Left forelimb (tissue), 1 donor: ENCODE data around the gene POU5F2.

Experiments used
- DNase-seq: peaks from one replicate; pipeline ENCODE4 v3.0.0-alpha.2; 2018; ENCODE audit warnings: low spot score

POU5F2 gene

GRCh38 chr5:93741136-93741811 lies at the start of gene POU5F2:
Gene POU5F2 (minus strand): TSS chr5:93741600. CDS start chr5:93741563, 37 bp downstream.
- no peak for DNase-seq

- DNase-seq: no peak
Observed at GRCh38 chr5:93790401-93790800, 49.0 kb upstream of the POU5F2 start.

GRCh38 chr5:93789173-93790067 lies 48.0 kb upstream of the POU5F2 start:
- DNase-seq: no peak

- DNase-seq: no peak
Observed at GRCh38 chr5:93787598-93787997, 46.2 kb upstream of the POU5F2 start.

GRCh38 chr5:93785475-93785874 lies 44.1 kb upstream of the POU5F2 start:
- DNase-seq: no peak

- DNase-seq: no peak
Observed at GRCh38 chr5:93782978-93783377, 41.6 kb upstream of the POU5F2 start.

- DNase-seq: no peak
Observed at GRCh38 chr5:93777620-93778019, 36.2 kb upstream of the POU5F2 start.

- DNase-seq: no peak
Observed at GRCh38 chr5:93756372-93756771, 15.0 kb upstream of the POU5F2 start.

- no peak for DNase-seq
Observed at GRCh38 chr5:93755716-93756115, 14.3 kb upstream of the POU5F2 start.

GRCh38 chr5:93748875-93749397 lies 7.5 kb upstream of the POU5F2 start:
- no peak for DNase-seq

- no peak for DNase-seq
Observed at GRCh38 chr5:93746406-93747056, 5.1 kb upstream of the POU5F2 start.

- no peak for DNase-seq
Observed at GRCh38 chr5:93736284-93736683, 5.1 kb downstream of the POU5F2 start.

GRCh38 chr5:93735378-93735777 lies 6.0 kb downstream of the POU5F2 start:
- DNase-seq: no peak

- DNase-seq: no peak
Observed at GRCh38 chr5:93731987-93732386, 9.4 kb downstream of the POU5F2 start.

GRCh38 chr5:93726595-93726994 lies 14.8 kb downstream of the POU5F2 start:
- DNase-seq: no peak

GRCh38 chr5:93724791-93725190 lies 16.6 kb downstream of the POU5F2 start:
- no peak for DNase-seq

GRCh38 chr5:93723681-93724080 lies 17.7 kb downstream of the POU5F2 start:
- no peak for DNase-seq

- DNase-seq: no peak
Observed at GRCh38 chr5:93723005-93723404, 18.4 kb downstream of the POU5F2 start.

GRCh38 chr5:93722588-93722987 lies 18.8 kb downstream of the POU5F2 start:
- DNase-seq: no peak

GRCh38 chr5:93721511-93721910 lies 19.9 kb downstream of the POU5F2 start:
- no peak for DNase-seq

GRCh38 chr5:93721071-93721470 lies 20.3 kb downstream of the POU5F2 start:
- DNase-seq: no peak

- no peak for DNase-seq
Observed at GRCh38 chr5:93717162-93717561, 24.2 kb downstream of the POU5F2 start.

GRCh38 chr5:93716453-93716852 lies 24.9 kb downstream of the POU5F2 start:
- DNase-seq: no peak
